ENCODE results near the gene DENND1A. TPM values are rescaled to one million over a fixed set of nuclear protein-coding genes. Genes with fewer than 3 reads are reported as not detected.
A peak's percentile ranks its signal among the peaks of the same experiment; 100 is the strongest.

Gene DENND1A
- total RNA-seq, 1 experiment from 2014 or later = 20.6 TPM

- DNase-seq (ENCODE audit: low read depth) = no peak
These were observed 461.4 kb downstream of the DENND1A start for GRCh38 chr9:123468541-123468940.

- no peak for DNase-seq (ENCODE audit: low read depth)
These were observed 464.6 kb downstream of the DENND1A start for GRCh38 chr9:123465304-123465703.

- peak; percentile 6 for DNase-seq (ENCODE audit: low read depth)
These were observed 469.8 kb downstream of the DENND1A start for GRCh38 chr9:123460091-123460490.

- no peak for DNase-seq (ENCODE audit: low read depth)
These were observed 472.3 kb downstream of the DENND1A start for GRCh38 chr9:123457583-123457982.

GRCh38 chr9:123456011-123456410 lies 473.9 kb downstream of the DENND1A start:
- DNase-seq (ENCODE audit: low read depth) = no peak

- no peak for DNase-seq (ENCODE audit: low read depth)
These were observed 474.7 kb downstream of the DENND1A start for GRCh38 chr9:123455187-123455586.

- no peak for DNase-seq (ENCODE audit: low read depth)
These were observed 475.6 kb downstream of the DENND1A start for GRCh38 chr9:123454361-123454760.

- DNase-seq (ENCODE audit: low read depth) = no peak
These were observed 476.1 kb downstream of the DENND1A start for GRCh38 chr9:123453831-123454321.

GRCh38 chr9:123453076-123453667 lies 476.8 kb downstream of the DENND1A start:
- no peak for DNase-seq (ENCODE audit: low read depth)

- no peak for DNase-seq (ENCODE audit: low read depth)
These were observed 478.9 kb downstream of the DENND1A start for GRCh38 chr9:123450996-123451395.

GRCh38 chr9:123450098-123450770 lies 479.7 kb downstream of the DENND1A start:
- no peak for DNase-seq (ENCODE audit: low read depth)

- no peak for DNase-seq (ENCODE audit: low read depth)
These were observed 481.8 kb downstream of the DENND1A start for GRCh38 chr9:123447934-123448646.

GRCh38 chr9:123445981-123446610 lies 483.8 kb downstream of the DENND1A start:
- peak; percentile 7 for DNase-seq (ENCODE audit: low read depth)

GRCh38 chr9:123445116-123445515 lies 484.8 kb downstream of the DENND1A start:
- DNase-seq (ENCODE audit: low read depth) = no peak

- DNase-seq (ENCODE audit: low read depth) = no peak
These were observed 488.2 kb downstream of the DENND1A start for GRCh38 chr9:123441769-123442168.

- no peak for DNase-seq (ENCODE audit: low read depth)
These were observed 489.7 kb downstream of the DENND1A start for GRCh38 chr9:123440256-123440655.

- no peak for DNase-seq (ENCODE audit: low read depth)
These were observed 491.1 kb downstream of the DENND1A start for GRCh38 chr9:123438821-123439220.

GRCh38 chr9:123438321-123438720 lies 491.6 kb downstream of the DENND1A start:
- no peak for DNase-seq (ENCODE audit: low read depth)

GRCh38 chr9:123437201-123437600 lies 492.7 kb downstream of the DENND1A start:
- DNase-seq (ENCODE audit: low read depth) = no peak

- no peak for DNase-seq (ENCODE audit: low read depth)
These were observed 494.5 kb downstream of the DENND1A start for GRCh38 chr9:123435471-123435870.

- peak; percentile 4 for DNase-seq (ENCODE audit: low read depth)
These were observed 495.2 kb downstream of the DENND1A start for GRCh38 chr9:123434619-123435240.
